Measurements from ENCODE around the gene KAT8.
A peak's percentile ranks its signal among the peaks of the same experiment; 100 is the strongest.
"Not testable (repeated sequence)": the region's sequence is repeated elsewhere in the genome, so short reads cannot be mapped to it uniquely, and the experiment has no call there.

The KAT8 gene

GRCh38 chr16:31149332-31149731 is 31.9 kb downstream of the KAT8 start:
- no peak for DNase-seq
- Histone ChIP-seq H3K27ac (no peak overlapping the region), H3K9me3 (ENCODE audit: severe bottlenecking) (no peaks in the 10 kb centered on the region), H3K27me3 (ENCODE audit: insufficient read depth, low read depth, severe bottlenecking) (no peaks in the 10 kb centered on the region), H3K4me3 (ENCODE audit: low read depth, low read length) (no peak overlapping the region), H3K36me3 (no peaks in the 10 kb centered on the region)
- TF ChIP-seq CTCF (IDR thresholded peaks at IDR 0.05; ENCODE audit: low read depth, low read length) = no peak

- no peak within 1 kb of the TSS for H3K4me3 ChIP-seq (ENCODE audit: low read depth, low read length)
- H3K9me3 ChIP-seq (ENCODE audit: severe bottlenecking) = no peaks in the 10 kb centered on the region
- no peak for TF ChIP-seq CTCF (IDR thresholded peaks at IDR 0.05; ENCODE audit: low read depth, low read length)
- H3K27ac ChIP-seq = no peak within 1 kb of the TSS
- DNase-seq = no peak
- no peaks in the 10 kb centered on the region for H3K36me3 ChIP-seq
- H3K27me3 ChIP-seq (ENCODE audit: insufficient read depth, low read depth, severe bottlenecking) = no peaks in the 10 kb centered on the region
These were observed 32.7 kb downstream of the KAT8 start, which contains the start of gene PRSS36 for GRCh38 chr16:31149894-31150890. TSS of gene PRSS36 (minus strand) at chr16:31150066. CDS start at chr16:31150035, 31 bp downstream.

GRCh38 chr16:31150976-31151375 is 33.5 kb downstream of the KAT8 start:
- not testable (repeated sequence) for H3K9me3 ChIP-seq (ENCODE audit: severe bottlenecking); H3K27me3 ChIP-seq (ENCODE audit: insufficient read depth, low read depth, severe bottlenecking); H3K4me3 ChIP-seq (ENCODE audit: low read depth, low read length); DNase-seq; H3K36me3 ChIP-seq; H3K27ac ChIP-seq

- Histone ChIP-seq H3K9me3 (ENCODE audit: severe bottlenecking) (no peaks in the 10 kb centered on the region), H3K27ac (no peak overlapping the region), H3K27me3 (ENCODE audit: insufficient read depth, low read depth, severe bottlenecking) (no peaks in the 10 kb centered on the region), H3K4me3 (ENCODE audit: low read depth, low read length) (no peak overlapping the region), H3K36me3 (no peaks in the 10 kb centered on the region)
- DNase-seq = no peak
- TF ChIP-seq CTCF (IDR thresholded peaks at IDR 0.05; ENCODE audit: low read depth, low read length) = no peak
These were observed 39.7 kb downstream of the KAT8 start for GRCh38 chr16:31157136-31157535.

GRCh38 chr16:31167315-31167714 is 49.9 kb downstream of the KAT8 start:
- Histone ChIP-seq H3K27me3 (ENCODE audit: insufficient read depth, low read depth, severe bottlenecking) (no peaks in the 10 kb centered on the region), H3K36me3 (no peaks in the 10 kb centered on the region), H3K4me3 (ENCODE audit: low read depth, low read length) (no peak overlapping the region), H3K27ac (no peak overlapping the region), H3K9me3 (ENCODE audit: severe bottlenecking) (no peaks in the 10 kb centered on the region)
- no peak for DNase-seq
- no peak for TF ChIP-seq CTCF (IDR thresholded peaks at IDR 0.05; ENCODE audit: low read depth, low read length)

GRCh38 chr16:31168848-31169247 is 51.4 kb downstream of the KAT8 start:
- Histone ChIP-seq H3K27ac (no peak overlapping the region), H3K36me3 (no peaks in the 10 kb centered on the region), H3K4me3 (ENCODE audit: low read depth, low read length) (no peak overlapping the region), H3K9me3 (ENCODE audit: severe bottlenecking) (no peaks in the 10 kb centered on the region), H3K27me3 (ENCODE audit: insufficient read depth, low read depth, severe bottlenecking) (no peaks in the 10 kb centered on the region)
- no peak for TF ChIP-seq CTCF (IDR thresholded peaks at IDR 0.05; ENCODE audit: low read depth, low read length)
- DNase-seq = no peak

GRCh38 chr16:31170048-31170447 is 52.6 kb downstream of the KAT8 start:
- peak overlapping the region; percentile 68 for H3K27ac ChIP-seq
- H3K27me3 ChIP-seq (ENCODE audit: insufficient read depth, low read depth, severe bottlenecking); H3K36me3 ChIP-seq; H3K4me3 ChIP-seq (ENCODE audit: low read depth, low read length); DNase-seq; H3K9me3 ChIP-seq (ENCODE audit: severe bottlenecking): not testable (repeated sequence)

Data from WERI-Rb-1 (cell line).